Testis (tissue), 3 donors: Measurements from ENCODE around the gene RUNX3. TPM values are rescaled to one million over a fixed set of nuclear protein-coding genes. Genes with fewer than 3 reads are reported as not detected.

Experiments
- DNase-seq: peaks from one replicate; pipeline ENCODE4 v3.0.0-alpha.2; 2019
- H3K27ac ChIP-seq, 2 donors: fragments of 200-600 bp; sonication (generic); one replicate each; pipeline ENCODE4 v1.5.1; 2019
- H3K27me3 ChIP-seq: fragments of 200-600 bp; sonication (generic); one replicate; pipeline ENCODE4 v1.5.1; 2019
- H3K36me3 ChIP-seq: fragments of 200-600 bp; sonication (generic); one replicate; pipeline ENCODE4 v1.5.1; 2017; ENCODE audit warnings: low read depth; ENCODE audit errors: missing control alignments
- H3K4me1 ChIP-seq: fragments of 200-600 bp; sonication (generic); one replicate; pipeline ENCODE4 v1.5.1; 2019
- H3K4me3 ChIP-seq, 2 donors: fragments of 200-600 bp; sonication (generic); one replicate each; pipeline ENCODE4 v1.5.1; 2017 to 2019
- H3K9me3 ChIP-seq: fragments of 200-600 bp; sonication (generic); one replicate; pipeline ENCODE4 v1.5.1; 2017
- POLR2A ChIP-seq: fragments of 450-650 bp; IDR thresholded peaks from one replicate; pipeline ENCODE4 v1.6.1; 2017; ENCODE audit warnings: antibody characterized with exemption, mild to moderate bottlenecking, moderate library complexity
- WGBS, 2 donors: methylation state at CpG; one replicate each; pipeline ENCODE4 v1.1.5; 2018; 5-methylcytosine and 5-hydroxymethylcytosine counted together
- intact Hi-C: fragments of 100-400 bp; cut with DNase I; formaldehyde crosslinking; loops from one replicate; pipeline ENCODE4 v1.15.1; 2023; ENCODE audit warnings: low total_unique reads
- polyA plus RNA-seq: library from polyadenylated mRNA; stranded (reverse); fragments of 350-450 nt; fragmentation: Illumina TruSeq; extraction: RNeasy Lipid Tissue Mini Kit (QIAGEN cat#74804); gene quantifications from one replicate; pipeline ENCODE4 v1.2.3, GENCODE V29; 2014; ENCODE audit warnings: low read depth, low replicate concordance; ENCODE audit not compliant: insufficient read depth
- total RNA-seq, 2 donors: library from RNA; depleted of rRNA; stranded (reverse); fragments of >200 nt; gene quantifications; one replicate each; pipeline ENCODE4 v1.2.3, GENCODE V29; 2016
- TF ChIP-seq, protein P1 (sequence below), 3 experiments: fragments of 450-650 bp in 2 of 3; fragments of 200-600 bp in 1 of 3; sonication (generic) in 1 of 3; IDR thresholded peaks; one replicate each; pipeline ENCODE4 v1.5.1; 2016 to 2019; ENCODE audit warnings: antibody characterized with exemption in 3 of 3, mild to moderate bottlenecking in 2 of 3, moderate library complexity in 1 of 3

The RUNX3 gene
- total and polyA plus RNA-seq, 3 donors from 2014 or later = 5.1 to 6.4 (median 5.7) TPM

DNA sequence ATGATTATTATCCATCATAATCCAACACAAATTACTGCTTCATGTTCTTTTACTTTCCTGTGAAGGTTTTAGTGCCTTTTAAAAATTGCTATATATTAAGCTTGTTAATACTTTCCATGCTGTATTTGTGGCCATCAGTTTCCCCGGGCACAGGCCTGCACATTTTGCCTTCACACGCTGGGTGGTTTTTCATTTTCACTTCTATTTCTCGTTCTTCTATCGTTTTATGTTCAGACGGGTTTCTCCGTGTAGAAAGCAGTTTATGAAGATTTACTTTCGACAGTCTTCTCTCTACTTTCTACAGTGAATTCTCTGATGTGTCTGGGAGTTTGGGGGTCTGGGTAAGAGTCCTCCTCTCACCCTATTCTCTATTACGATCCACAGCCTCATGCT lies 9.5 kb downstream of the RUNX3 start:
- 80 to 83% methylated on average over 8 of the region's 8 CpGs for WGBS, 2 donors

DNA sequence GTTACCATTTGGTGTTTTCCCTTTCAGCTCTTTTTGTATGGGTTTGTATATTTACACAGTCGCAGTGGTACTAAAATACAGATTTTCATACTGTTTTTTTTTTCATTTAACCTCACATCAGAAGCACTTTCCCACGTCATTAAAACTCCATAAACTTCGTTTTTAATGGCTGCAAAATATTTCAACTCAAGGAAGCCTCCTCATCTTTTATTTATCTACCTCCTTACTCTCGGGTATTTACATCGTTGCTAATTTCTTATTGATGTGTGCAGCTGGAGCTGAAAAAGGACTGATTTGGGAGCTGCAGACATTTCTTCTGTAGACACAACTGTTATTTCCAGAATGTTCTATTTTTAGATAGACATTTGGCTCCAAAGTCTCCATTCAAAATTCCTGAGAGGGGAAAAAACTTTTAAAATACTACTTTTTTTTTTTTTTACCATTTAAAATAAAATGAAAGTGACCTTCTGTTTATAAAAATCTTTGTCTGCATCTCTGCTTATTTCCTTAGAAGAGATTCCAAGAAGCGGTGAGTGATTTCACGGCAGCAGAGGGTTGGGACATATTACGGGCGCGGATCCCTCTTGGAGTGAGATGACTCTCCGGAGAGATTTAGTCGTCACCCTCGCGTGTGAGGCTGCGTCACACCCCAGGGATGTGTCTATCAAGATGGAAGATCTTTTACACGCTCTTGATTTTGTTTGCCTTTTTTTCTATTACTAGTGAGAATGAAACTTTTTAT lies 10.1 kb downstream of the RUNX3 start:
- Histone ChIP-seq H3K4me3 (no peak overlapping the region), H3K4me1 (no peaks in the 10 kb centered on the region), H3K9me3 (no peaks in the 10 kb centered on the region), H3K36me3 (no peaks in the 10 kb centered on the region), H3K27me3 (no peaks in the 10 kb centered on the region), H3K27ac (no peak overlapping the region)
- no peak for DNase-seq
- 48 to 60% methylated on average over 16 of the region's 16 CpGs for WGBS, 2 donors
- intact Hi-C loops = no loop called here
- TF ChIP-seq, protein P1, sequence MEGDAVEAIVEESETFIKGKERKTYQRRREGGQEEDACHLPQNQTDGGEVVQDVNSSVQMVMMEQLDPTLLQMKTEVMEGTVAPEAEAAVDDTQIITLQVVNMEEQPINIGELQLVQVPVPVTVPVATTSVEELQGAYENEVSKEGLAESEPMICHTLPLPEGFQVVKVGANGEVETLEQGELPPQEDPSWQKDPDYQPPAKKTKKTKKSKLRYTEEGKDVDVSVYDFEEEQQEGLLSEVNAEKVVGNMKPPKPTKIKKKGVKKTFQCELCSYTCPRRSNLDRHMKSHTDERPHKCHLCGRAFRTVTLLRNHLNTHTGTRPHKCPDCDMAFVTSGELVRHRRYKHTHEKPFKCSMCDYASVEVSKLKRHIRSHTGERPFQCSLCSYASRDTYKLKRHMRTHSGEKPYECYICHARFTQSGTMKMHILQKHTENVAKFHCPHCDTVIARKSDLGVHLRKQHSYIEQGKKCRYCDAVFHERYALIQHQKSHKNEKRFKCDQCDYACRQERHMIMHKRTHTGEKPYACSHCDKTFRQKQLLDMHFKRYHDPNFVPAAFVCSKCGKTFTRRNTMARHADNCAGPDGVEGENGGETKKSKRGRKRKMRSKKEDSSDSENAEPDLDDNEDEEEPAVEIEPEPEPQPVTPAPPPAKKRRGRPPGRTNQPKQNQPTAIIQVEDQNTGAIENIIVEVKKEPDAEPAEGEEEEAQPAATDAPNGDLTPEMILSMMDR (IDR thresholded peaks at IDR 0.05) = no peak
- TF ChIP-seq POLR2A = no peak

More for the DNA sequence above, 9.5 kb downstream of the RUNX3 start:
- Histone ChIP-seq H3K27me3 (no peaks in the 10 kb centered on the region), H3K4me3 (no peak overlapping the region), H3K4me1 (no peaks in the 10 kb centered on the region), H3K27ac (no peak overlapping the region), H3K36me3 (no peaks in the 10 kb centered on the region), H3K9me3 (no peaks in the 10 kb centered on the region)
- intact Hi-C loops = no loop called here
- TF ChIP-seq, protein P1 (IDR thresholded peaks at IDR 0.05) = no peak
- no peak for TF ChIP-seq POLR2A
- no peak for DNase-seq

DNA sequence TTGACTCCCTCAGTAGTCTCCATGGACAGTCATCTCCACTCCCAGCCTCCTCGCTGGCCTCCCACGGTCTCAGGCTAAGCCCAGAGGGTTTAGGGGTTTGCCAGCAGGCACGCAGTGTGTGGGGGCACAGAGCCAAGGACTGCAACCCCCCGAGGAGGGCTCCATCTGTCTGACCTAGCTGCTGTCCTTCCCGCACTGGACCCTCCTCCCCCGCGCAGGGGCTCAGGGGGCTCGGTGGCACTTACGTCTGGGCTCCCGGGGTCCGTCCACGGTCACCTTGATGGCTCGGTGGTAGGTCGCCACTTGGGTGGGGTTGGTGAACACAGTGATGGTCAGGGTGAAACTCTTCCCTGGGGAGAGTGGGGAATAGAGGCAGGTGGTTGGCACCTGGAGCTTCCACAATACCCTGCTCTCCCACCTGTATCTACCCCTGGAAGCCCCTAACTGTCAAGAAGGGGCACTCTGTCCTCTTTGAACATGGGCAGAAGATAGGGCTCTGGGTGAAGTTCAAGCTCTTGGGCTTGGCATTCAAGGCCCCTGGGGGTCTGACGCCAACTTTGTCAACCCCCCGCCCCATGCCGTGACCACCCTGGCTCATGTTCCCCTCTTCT lies 11.0 kb downstream of the RUNX3 start:
- Histone ChIP-seq H3K27me3 (no peaks in the 10 kb centered on the region), H3K36me3 (no peaks in the 10 kb centered on the region), H3K9me3 (no peaks in the 10 kb centered on the region), H3K4me3 (no peak overlapping the region), H3K4me1 (no peaks in the 10 kb centered on the region), H3K27ac (no peak overlapping the region)
- DNase-seq = no peak
- intact Hi-C loops = no loop called here
- no peak for TF ChIP-seq POLR2A
- TF ChIP-seq, protein P1 (IDR thresholded peaks at IDR 0.05) = no peak
- 84 to 91% methylated on average over 14 to 17 of the region's 17 CpGs for WGBS, 2 donors

DNA sequence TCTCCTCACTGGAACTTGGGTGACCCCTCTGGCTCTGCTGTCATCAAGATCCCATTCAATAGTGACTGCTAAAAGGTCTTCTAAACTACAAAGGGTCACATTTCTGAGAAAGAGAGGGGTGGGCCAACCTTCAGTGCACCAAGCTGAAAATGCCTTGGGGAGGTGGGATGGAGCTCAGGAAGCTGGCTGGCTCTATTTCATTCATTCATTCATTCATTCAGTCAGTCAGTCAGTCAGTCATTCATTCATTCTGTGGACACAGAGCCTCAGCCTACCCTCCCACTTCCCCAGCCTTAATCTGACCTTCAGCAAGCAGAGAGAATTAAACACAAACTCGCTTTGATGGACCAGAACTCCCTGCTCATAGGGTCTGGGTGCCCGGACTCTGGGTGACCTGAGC lies 11.7 kb downstream of the RUNX3 start:
- WGBS, 2 donors = 93 to 95% methylated on average over 2 of the region's 2 CpGs
- H3K4me3 ChIP-seq = no peak overlapping the region
- no peak for DNase-seq
- TF ChIP-seq, protein P1 (IDR thresholded peaks at IDR 0.05) = no peak
- TF ChIP-seq POLR2A = no peak
- H3K27ac ChIP-seq = no peak overlapping the region
- H3K9me3 ChIP-seq = no peaks in the 10 kb centered on the region
- intact Hi-C loops = no loop called here
- H3K4me1 ChIP-seq = no peaks in the 10 kb centered on the region
- H3K27me3 ChIP-seq = no peaks in the 10 kb centered on the region
- H3K36me3 ChIP-seq = no peaks in the 10 kb centered on the region
